Left lobe of liver (tissue), 2 donors: ENCODE data around the gene ME3. TPM values are rescaled to one million over a fixed set of nuclear protein-coding genes. Genes with fewer than 3 reads are reported as not detected.

Experiments used
- ATAC-seq: fragments of 200-7000 bp; cut with Tn5 transposase; one replicate; pipeline ENCODE4 v1.9.1; 2020; ENCODE audit warnings: mild to moderate bottlenecking, moderate library complexity
- DNase-seq: peaks from one replicate; pipeline ENCODE4 v3.0.0-alpha.2; 2020; ENCODE audit warnings: low spot score
- total RNA-seq: library from RNA; stranded (reverse); gene quantifications from one replicate; pipeline ENCODE4 v1.2.1, GENCODE V29; 2021
- donor health status: DM: no; HTN: no; CAD: no; lungs with moderate emphysema.
- donor health status: DM: no; HTN: yes; CAD: no.

The ME3 gene
- total RNA-seq, 1 donor from 2014 or later = 4.0 TPM

DNA sequence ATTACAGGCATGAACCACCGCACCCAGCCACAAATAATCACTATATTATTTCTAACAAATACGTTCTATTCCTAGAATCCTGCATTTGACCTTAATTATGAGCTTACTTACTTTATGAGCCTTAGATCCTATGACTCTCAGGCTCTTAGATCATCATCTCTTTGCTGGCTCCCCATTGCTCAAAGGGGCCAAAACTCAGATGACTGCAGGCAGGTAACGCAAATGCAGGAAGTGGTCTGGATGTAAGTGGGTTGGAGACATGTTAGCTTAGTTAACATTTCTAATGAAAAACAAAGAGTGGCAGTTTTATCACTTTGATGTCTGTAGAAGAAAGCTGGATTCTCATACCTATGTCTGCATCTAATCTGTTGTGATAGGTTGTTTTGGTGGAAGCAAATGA is 274.3 kb downstream of the ME3 start:
- ATAC-seq (no peak), DNase-seq (no peak)

DNA sequence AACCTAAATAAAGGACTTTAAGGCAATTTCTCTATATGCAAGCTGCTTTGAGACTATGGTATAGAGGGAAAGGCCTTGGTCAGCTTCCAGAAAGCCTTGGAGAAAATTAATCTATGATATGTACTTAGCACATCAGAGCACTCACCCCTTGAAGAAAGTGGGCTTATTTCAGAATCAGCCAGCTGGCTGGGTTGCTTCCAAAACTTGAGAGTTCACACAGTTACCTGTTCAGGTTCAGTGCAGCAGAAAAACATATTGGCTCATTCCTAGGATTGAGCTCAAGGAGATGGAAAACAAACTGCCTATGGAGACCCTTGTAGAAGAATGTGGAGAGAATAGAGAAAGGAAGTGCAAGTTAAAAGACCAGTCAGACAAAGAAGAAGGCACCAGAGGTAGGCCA is 275.1 kb downstream of the ME3 start:
- ATAC-seq = no peak
- no peak for DNase-seq

DNA sequence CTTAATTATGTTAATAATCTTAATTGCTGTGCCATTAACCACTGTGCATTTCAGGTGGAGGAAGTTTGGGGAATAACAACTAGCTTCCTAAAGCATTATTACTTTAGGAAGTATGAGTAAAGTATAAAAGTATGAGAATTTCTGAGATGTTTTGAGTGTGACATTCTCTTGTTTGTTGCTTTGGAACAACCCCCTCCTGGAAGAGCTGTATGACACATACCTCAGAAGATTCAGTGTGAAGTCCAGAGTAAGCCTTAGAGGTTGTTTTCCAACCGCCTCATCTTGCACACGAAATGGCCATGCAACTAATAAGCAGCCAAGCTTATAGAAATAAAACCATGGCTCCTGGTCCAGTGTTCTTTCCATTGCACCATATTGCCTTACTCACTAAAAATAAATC is 276.0 kb downstream of the ME3 start:
- DNase-seq (no peak), ATAC-seq (no peak)

DNA sequence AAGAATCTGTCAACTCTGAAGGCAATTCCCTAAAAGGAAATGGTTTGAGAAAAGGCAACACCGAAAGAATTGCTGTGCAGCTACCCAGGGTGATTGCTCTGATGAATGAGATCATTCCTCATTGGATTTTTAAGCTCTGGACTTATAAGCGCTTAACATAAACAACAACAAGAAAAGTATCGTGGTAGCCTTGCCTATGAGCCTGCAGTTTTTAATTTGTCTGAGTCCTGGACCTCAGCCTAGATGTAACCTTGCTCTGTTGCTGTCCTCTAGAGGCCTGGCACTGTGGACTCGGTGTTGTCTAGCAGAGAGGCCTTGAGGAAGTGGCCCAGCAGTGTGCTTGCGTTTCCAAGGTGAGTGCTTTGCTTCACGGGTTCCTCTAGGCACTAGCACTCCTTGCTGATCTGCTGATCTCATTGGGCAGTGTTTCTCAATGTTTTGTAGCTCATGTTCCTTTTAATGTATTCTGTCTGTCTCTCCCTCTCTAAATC is 277.3 kb downstream of the ME3 start:
- DNase-seq (no peak), ATAC-seq (no peak)

Other genes with a start within 250 kb of the ME3 start
- 10.2 TPM for gene PRSS23, start 127.9 kb upstream of the ME3 start, total RNA-seq